HG03066 (cell line): Measurements from ENCODE around the gene MISP.
"Not testable (repeated sequence)": the region's sequence is repeated elsewhere in the genome, so short reads cannot be mapped to it uniquely, and the experiment has no call there.

Experiments
- ATAC-seq: cut with Tn5 transposase; IDR thresholded peaks from one replicate; pipeline ENCODE4 v1.9.1; 2021; ENCODE audit warnings: low read depth; ENCODE audit not compliant: unreplicated experiment

The MISP gene

DNA sequence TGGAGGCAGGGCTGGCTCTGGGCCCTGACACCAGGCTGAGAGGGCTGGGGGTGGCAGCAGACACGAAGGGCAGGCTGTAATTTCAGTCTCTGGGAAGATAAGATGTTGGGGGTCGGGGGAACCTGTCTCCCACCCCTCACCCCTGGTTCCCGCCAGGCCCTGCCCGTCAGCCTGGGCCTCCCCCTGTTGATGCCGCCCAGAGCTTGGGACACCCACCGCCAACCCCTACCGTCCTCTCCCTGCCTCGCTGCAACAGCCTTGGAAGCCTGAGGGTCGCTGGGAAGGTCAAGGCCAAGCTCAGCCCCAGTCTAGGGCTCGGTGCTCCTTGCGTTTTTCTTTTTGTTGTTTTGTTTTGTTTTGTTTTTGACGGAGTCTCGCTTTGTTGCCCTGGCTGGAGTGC, 27.7 kb upstream of the MISP start:
- ATAC-seq: no peak

DNA sequence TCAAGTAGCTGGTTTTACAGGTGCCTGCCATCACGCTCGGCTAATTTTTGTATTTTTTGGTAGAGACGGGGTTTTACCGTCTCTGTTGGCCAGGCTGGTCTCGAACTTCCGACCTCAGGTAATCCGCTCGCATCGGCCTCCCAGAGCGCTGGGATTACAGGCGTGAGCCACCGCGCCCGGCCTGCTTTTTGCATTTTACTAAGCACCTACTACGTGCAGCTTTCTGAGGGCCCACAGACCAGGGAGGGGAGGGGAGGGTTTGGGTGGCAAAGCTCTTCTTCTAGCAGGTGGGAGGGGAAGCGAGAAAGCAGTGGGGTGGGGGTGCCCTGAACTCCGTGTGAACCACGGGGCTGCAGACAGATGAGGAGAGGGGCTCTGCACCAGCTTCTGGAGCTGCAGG, 27.2 kb upstream of the MISP start:
- no peak for ATAC-seq

DNA sequence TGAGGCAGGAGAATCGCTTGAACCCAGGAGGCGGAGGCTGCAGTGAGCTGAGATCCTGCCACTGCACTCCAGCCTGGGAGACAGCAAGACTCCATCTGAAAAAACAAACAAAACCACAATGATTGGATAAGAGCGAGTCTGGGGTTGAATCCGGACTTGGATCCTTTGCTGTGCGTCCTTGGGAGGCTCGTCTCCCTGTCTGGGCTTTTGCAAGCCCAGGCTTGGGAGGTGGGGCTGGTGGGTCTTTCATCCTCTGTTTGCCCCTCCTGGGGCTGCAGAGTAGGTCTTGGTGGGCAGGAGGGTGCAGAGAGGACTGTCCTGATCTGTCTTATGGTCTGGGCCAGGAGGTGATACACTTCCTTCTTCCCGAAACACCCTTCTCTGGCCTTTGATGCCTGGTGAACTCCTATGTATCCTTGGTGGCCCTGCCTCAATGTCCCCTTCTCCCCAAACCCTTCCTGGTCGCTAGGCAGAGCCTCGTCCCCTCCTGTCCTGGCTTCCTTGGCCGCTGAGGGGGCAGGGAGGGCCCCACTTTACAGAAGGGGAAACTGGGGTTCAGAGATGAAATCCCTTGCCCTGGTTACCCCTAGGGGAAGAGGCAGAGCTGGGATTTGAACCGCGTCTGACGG, 25.3 kb upstream of the MISP start:
- ATAC-seq: no peak

DNA sequence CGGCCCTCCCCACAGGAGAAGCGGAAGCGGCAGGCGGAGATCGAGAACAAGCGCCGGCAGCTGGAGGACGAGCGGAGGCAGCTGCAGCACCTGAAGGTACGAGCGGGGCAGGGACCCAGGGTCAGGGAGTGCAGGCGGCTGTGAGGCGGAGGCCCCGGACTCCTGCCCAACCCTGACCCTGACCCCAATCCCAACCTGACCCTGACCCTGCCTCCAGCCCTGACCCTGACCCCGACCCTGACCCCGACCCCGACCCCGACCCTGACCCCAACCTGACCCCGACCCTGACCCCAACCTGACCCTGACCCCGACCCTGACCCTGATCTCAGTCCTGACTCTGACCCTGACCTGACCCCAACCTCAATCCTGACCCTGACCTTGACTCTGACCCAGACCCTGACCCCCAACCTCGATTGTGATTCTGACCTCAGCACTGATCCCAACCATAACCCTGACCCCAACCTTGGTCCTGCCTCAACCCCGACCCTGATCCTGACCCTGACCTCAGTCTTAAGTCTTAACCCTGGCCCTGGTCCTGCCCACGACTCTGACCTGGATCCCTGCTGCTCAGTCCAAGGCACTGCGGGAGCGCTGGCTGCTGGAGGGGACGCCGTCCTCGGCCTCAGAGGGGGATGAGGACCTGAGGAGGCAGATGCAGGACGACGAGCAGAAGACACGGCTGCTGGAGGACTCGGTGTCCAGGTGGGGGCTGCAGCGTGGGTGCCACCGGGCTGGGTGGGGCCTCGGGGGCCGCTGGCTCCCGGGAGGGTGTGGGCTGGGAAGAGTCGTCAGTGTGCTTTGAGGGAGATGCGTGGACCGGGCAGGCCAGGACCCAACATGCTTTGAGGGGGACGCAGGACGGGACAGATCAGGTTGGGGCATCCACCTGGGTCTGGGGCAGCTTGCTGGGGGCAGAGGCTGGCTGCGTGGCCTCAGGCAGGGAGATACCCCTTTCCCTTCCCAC, 23.6 kb upstream of the MISP start:
- ATAC-seq: no peak

DNA sequence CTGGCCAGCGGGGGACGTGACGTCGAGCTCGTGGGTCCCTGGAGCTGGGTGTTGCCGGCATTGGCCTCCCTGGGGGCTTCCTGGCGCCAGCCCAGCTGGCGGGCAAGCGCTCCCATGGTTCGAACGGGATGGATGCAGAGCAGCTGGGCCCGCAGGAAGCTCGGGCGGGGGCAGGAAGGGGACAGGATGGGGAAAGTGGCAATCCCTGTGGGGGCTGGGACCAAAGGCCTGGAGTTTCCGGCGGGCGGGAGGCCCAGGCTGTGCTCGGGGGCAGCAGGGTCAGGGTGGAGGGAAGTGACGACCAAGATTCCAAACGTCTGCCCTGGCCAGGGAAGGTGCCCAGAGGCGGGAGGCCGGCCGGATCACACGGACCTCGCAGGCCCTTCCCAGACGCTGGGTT, 22.9 kb upstream of the MISP start:
- no peak for ATAC-seq

DNA sequence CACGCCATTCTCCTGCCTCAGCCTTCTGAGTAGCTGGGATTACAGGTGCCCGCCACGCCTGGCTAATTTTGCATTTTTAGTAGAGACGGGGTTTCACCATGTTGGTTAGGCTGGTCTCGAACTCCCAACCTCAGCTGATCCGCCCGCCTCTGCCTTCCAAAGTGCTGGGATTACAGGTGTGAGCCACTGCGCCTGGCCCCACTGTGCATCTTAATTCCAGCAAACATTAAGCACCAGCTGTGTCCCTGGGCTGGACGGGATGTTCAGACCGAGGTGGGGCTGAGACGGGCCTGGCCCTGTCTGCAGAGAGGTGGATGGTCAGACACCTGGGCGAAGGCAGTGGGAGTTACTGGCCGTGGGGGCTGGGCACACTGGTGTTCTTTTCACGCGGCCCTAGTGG, 21.3 kb upstream of the MISP start:
- ATAC-seq: not testable (repeated sequence)

DNA sequence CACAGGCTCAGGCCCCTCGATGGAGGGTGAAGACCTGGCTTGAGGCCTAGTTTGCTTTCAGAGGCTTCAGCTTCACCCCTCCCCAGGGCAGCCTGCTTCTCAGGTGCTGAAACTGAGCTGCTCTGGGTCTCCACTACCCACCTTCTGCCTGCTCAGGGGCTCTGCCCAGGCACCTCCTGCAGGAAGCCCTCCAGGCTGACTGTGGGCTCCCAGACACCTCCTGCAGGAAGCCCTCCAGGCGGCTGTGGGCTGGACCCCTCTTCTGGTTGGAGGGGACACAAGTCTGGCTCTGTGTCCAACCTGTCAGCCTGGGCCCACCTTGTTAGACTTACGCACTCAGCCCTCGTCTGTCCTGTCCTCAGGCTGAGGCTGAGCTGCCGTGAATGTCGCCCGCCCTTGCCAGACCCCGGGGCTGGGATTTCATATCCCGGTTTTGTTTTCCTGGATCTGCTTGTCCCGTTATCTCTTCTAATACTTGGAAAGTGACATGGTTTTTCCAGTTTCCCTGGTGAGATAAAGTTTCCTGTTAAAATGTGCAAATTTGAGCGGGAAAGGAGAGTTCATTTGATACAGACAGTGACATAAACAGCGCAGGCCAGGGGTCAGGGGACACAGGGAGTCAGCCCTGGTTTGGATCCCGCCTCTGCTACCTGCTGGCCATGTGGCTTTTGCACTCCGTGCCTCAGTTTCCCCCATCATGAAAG, 20.8 kb upstream of the MISP start:
- no peak for ATAC-seq

DNA sequence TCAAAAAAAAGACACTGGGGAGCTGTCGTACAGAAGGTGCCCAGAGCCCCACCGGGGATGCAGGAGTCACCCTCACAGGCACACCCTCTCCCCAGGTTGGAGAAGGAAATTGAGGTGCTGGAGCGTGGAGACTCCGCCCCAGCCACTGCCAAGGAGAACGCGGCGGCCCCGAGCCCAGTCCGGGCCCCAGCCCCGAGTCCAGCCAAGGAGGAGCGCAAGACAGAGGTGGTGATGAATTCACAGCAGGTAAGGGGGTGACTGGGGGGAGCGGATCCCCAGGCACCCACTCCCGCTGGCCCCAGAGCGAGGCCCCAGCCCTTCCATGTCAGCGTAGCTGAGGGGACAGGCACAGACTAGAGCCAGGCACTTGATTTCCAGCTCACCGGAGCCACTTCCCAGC, 19.9 kb upstream of the MISP start:
- no peak for ATAC-seq

DNA sequence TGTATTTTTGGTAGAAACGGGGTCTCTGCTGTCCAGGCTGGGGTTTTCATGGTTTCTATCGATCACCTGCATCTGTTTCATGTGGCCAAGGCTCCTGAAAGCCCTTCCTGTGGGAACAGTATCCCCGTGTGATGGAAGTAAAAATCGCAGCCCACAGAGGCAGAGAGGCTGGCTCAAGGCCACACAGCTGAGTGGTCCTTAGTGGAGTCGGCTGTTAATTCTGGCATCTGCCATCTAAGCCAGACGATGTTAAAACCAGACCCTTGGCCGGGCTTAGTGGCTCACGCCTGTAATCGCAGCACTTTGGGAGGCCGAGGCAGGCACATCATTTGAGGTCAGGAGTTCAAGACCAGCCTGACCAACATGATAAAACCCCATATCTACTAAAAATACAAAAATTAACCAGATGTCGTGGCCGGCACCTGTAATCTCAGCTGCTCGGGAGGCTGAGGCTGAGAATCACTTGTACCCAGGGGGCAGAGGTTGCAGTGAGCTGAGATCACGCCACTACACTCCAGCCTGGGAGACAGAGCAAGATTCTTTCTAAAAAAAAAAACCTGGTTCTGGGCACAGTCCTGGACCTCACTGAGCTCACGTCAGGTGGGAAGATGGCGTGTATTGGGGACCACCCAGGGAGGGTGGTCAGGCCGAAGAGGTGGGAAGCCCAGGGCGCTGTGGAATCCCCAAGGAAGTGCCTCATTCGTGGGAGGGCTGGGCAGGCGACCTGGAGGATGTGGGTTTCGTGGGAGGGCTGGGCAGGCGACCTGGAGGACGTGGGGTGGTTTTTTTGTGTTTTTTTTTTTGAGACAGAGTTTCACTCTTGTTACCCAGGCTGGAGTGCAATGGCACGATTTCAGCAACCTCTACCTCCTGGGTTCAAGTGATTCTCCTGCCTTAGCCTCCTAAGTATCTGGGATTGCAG, 18.5 kb upstream of the MISP start:
- no peak for ATAC-seq

DNA sequence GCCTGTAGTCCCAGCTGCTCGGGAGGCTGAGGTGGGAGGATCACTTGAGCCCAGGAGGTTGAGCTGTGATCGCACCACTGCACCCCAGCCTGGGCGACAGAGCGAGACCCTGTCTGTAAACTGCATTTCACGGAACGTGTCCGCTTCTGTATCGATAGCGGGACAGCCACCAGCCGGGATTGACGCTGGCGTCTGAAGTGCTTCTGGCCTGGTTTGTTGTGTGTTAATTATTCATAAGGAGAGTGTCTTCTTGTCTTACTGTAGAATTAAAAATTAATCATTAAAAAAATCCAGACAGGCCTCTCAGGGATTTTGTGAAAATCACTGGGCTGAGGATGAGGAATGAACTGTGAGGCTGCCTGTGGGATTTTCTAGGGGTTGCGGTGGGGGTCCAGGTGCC, 16.2 kb upstream of the MISP start:
- ATAC-seq: no peak

DNA sequence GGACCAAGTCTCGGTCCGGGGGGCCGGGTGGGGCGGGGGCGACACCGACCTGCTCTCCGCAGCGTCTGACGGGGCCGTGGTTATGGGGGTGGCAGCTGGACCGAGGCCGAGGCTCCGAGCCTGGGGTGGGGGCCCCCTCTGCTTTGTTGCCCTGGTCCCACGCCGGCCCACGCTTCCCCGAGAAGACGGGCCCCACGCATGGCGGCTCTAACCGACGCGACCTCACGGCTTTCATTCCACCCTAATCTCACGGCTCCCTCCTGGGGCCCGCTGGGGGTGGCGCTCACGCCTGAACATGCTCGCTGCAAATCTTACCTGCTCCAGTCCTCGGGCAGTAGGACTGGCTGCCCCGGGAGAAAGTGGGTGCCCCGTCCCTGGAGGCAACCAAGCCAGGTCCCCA, 14.8 kb upstream of the MISP start:
- no peak for ATAC-seq

DNA sequence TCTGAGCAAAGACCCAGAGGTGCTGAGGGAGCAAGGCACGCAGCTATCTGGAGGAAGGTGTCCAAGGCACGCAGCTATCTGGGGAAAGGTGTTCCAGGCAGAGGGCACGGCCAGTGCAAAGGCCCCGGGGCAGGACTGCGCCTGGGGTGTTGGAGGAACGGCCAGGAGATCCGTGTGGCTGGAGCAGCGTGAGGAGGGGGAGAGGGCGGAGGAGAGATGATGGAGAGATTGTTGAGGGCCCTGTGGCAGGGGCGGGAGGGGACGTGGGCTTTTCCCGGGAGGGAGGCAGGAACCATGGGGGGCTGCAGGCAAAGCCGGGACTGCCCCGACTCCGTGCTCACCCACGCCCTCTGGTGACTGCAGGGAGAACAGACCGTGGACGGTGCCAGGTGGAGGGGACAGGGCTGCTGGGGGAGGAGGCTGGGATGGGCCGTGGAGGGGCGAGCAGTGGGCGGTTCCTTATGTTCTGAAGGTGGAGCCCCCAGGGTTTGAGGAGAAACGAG, 13.3 kb upstream of the MISP start:
- no peak for ATAC-seq

DNA sequence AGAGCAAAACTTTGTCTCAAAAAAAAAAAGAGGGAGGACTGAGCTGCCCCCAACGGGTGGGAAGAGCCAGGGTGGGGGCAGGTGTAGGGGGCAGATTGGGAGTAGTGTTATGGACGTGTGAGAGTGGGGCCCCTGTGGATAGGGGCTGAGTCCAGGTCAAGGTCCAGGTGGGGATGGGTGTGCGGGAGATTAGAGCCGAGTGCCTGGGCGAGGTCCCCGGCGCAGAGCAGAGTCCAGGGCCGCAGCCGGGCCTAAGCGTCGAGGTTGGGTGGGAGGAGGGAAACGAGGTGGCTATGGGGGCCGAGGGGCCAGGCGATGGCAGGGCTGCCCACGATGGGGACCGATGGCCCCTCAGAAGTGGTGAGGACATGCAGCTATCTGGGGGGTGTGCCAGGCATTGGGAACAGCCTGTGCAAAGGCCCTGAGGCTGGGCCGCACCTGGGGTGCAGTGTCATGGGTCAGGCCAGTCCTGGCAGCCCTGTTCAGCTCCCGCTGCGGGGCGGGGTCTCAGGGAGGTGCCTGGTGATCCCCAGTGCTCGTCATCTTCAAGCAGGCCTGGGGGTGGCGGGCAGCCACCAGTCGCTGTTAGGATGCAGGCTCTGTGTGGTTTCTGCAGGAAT, 12.3 kb upstream of the MISP start:
- ATAC-seq: no peak

DNA sequence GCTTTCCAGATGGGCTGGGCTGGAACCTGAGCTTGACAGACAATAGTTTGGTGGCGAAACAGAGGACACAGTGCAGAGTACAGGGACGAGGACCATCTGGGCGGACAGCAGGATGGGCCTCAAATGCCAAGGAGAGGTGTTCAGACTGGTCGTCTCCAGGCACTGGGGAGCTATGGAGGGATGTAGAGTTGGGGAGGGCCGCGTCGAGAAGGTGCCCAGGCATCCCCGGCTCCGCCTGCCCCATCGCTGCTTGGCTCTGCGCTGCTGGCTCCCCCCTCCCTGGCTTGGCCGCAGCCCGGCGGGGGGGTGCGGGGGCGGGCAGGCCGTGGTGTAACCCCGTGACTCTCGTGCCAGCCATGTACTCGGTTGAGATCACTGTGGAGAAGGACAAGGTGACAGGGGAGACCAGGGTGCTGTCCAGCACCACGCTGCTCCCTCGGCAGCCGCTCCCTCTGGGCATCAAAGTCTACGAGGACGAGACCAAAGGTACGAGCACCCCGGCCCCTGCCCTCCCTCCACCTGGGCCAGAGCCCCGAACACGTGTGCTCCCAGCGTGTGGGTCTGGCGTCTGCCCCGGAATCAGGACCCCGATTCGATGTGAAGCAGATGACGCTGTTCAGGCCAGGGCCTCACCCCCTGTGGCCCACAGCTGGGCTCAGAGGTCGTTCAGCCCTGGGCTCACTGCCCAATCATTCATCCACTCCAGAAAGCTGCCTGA, 10.8 kb upstream of the MISP start:
- ATAC-seq: no peak

DNA sequence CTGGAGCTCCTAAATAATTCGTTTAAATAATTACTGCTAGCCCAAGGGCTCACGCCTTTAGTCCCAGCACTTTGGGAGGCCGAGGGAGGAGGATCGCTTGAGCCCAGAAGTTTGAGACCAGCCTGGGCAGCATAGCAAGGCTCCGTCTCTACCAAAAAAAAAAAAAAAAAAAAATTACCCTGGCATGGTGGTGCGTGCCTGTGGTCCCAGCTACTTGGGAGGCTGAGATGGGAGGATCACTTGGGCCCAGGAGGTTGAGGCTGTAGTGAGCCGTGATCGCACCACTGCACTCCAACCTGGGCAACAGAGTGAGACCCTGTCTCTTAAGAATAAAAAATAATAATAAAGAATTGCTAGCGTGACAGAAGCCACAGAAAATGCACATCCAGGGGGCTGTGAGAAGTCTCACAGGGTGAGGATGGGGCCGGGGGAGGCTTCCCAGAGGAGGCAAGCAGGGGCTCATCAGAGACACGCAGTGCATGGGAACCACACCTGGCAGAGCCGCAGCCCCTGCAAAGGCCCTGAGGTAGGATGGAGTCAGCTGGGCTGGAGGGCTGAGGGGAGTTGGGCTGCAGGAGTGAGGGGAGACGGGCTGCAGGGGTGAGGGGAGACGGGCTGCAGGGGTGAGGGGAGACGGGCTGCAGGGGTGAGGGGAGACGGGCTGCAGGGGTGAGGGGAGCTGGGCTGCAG, 10.0 kb upstream of the MISP start:
- ATAC-seq: not testable (repeated sequence)

DNA sequence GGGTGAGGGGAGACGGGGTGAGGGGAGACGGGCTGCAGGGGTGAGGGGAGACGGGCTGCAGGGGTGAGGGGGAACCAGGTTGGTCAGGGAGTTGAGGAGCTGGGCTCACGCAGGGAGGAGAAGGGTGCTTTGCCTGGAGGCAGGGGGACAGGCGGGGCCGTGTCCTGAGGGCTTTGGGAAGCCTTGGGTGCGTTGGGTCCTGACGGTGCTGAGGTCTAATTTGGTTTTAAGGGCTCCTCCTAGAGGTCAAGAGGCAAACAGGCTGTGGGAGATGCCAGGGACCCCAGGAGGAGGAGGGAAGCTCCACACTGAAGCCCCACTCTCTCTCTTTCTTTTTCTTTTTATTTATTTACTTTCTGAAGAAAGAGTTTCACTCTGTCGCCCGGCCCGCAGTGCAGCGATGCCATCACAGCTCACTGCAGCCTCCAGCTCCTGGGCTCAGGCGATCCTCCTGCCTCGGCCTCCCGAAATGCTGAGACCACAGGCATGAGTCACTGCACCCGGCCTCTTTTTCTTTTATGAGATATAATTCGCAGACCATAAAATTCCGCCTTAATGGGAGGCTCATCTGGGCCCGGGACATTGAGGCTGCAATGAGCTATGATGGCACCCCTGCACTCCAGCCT, 9.3 kb upstream of the MISP start:
- no peak for ATAC-seq

DNA sequence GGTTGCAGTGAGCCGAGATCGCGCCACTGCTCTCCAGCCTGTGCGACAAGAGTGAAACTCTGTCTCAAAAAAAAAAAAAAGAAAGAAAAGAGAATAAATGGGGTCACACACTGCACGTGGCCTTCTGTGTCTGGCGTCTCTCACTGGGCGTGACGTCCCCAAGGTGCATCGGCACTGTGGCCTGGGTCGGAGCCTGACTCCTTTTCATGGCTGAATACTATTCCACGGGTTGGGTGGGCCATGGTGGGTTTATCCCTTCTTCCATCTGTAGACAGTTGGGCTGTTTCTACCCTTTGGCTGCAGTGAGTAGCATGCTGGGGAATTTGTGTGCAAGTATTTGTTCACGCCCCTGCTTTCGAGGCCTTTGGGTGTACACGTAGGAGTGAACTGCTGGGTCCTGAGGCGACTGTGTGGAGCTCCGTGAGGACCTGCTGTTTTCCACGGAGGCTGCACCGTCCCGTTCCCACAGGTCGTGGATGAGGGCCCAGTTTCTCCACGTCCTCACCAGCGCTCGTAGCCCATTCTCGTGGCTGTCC, 8.3 kb upstream of the MISP start:
- no peak for ATAC-seq

DNA sequence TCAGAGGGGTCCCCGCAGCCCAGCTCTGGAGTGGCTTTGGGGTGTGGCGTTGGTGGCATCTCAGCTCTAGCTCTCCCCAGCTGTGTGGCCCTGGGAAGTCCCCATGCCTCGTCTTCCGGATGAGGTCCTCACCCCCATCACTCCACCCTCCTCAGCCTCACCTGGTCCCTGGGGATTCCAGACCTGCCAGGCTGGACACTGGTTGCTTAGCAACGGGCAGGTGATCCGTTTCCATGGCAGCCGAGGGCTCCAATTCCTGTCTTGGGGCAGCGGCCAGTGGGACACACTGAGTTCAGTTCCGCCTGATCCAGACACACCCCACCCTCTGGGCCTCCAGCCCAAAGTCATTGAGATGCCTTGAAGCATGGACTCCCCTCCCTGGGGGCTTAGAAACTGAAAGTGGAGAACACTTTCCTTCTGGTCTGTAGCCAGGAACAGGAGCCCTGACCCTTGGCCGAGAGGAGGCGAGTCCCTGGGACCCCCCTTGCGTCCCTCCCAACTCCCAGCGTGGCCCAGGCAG, 7.7 kb upstream of the MISP start:
- ATAC-seq: no peak
